ENCODE data around the gene DYSF.
"Not testable (repeated sequence)": the region's sequence is repeated elsewhere in the genome, so short reads cannot be mapped to it uniquely, and the experiment has no call there.

The DYSF gene

GRCh38 chr2:71428472-71429383, 24.6 kb upstream of the DYSF start:
- Histone ChIP-seq H3K27ac (no peak overlapping the region), H3K9me3 (no peaks in the 10 kb centered on the region), H3K36me3 (peaks cover 50% of the 10 kb centered on the region), H3K4me3 (ENCODE audit: low read depth in 1 of 2, low read length in 1 of 2) (no peak overlapping the region), H3K27me3 (no peaks in the 10 kb centered on the region), H3K4me1 (ENCODE audit: control insufficient read depth in 1 of 2, insufficient read depth in 1 of 2, low read depth in 1 of 2, low read length in 1 of 2) (peaks cover 33 to 41% of the 10 kb centered on the region in 2 experiments)
- TF ChIP-seq, protein P1, sequence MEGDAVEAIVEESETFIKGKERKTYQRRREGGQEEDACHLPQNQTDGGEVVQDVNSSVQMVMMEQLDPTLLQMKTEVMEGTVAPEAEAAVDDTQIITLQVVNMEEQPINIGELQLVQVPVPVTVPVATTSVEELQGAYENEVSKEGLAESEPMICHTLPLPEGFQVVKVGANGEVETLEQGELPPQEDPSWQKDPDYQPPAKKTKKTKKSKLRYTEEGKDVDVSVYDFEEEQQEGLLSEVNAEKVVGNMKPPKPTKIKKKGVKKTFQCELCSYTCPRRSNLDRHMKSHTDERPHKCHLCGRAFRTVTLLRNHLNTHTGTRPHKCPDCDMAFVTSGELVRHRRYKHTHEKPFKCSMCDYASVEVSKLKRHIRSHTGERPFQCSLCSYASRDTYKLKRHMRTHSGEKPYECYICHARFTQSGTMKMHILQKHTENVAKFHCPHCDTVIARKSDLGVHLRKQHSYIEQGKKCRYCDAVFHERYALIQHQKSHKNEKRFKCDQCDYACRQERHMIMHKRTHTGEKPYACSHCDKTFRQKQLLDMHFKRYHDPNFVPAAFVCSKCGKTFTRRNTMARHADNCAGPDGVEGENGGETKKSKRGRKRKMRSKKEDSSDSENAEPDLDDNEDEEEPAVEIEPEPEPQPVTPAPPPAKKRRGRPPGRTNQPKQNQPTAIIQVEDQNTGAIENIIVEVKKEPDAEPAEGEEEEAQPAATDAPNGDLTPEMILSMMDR (IDR thresholded peaks at IDR 0.05): no peak

DNA sequence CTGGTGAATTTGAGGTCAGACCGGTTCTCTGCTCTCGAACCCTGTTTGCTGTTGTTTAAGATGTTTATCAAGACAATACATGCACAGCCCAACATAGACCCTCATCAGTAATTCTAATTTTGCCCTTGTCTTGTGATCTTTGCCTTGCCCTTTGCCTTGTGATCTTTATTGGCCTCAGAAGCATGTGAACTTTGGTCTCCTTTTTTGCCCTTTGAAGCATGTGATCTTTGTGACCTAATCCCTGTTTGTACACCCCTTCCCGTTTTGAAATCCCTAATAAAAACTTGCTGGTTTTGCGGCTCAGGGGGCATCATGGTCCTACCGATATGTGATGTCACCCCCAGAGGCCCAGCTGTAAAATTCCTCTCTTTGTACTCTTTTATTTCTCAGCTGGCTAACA, 8.2 kb upstream of the DYSF start:
- not testable (repeated sequence) for H3K27me3 ChIP-seq; H3K36me3 ChIP-seq; H3K4me3 ChIP-seq (ENCODE audit: low read depth in 1 of 2, low read length in 1 of 2); H3K9me3 ChIP-seq
- Histone ChIP-seq H3K4me1 (ENCODE audit: control insufficient read depth in 1 of 2, insufficient read depth in 1 of 2, low read depth in 1 of 2, low read length in 1 of 2) (peaks cover 62 to 69% of the 10 kb centered on the region in 2 experiments), H3K27ac (peak overlapping the region; percentile 88)

DNA sequence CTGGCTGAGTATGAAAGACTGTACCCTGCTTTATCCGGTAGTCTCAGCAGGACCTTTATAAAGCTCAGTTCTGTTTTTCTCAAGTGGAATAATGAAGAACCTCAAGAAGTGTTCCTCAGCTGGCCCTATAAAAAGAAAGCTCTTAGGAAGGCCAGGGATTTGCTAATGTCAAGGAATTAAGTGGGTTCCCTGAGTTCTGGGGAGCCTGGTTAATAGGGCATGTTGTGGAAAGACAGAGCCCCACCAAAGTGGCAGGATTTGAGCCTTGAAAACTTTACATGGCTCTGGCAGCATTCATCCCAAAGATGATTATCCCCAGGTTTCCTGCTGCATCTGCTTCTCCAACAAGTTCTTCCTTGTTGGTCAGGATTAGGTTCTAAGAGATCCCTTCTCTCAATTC, 6.9 kb upstream of the DYSF start:
- H3K4me1 ChIP-seq (ENCODE audit: control insufficient read depth in 1 of 2, insufficient read depth in 1 of 2, low read depth in 1 of 2, low read length in 1 of 2): peaks cover 70 to 82% of the 10 kb centered on the region in 2 experiments
- TF ChIP-seq, protein P1 (IDR thresholded peaks at IDR 0.05): no peak
- H3K9me3 ChIP-seq: no peaks in the 10 kb centered on the region
- H3K27ac ChIP-seq: peak overlapping the region; percentile 88
- no peaks in the 10 kb centered on the region for H3K36me3 ChIP-seq
- H3K27me3 ChIP-seq: no peaks in the 10 kb centered on the region
- no peak overlapping the region for H3K4me3 ChIP-seq (ENCODE audit: low read depth in 1 of 2, low read length in 1 of 2)

DNA sequence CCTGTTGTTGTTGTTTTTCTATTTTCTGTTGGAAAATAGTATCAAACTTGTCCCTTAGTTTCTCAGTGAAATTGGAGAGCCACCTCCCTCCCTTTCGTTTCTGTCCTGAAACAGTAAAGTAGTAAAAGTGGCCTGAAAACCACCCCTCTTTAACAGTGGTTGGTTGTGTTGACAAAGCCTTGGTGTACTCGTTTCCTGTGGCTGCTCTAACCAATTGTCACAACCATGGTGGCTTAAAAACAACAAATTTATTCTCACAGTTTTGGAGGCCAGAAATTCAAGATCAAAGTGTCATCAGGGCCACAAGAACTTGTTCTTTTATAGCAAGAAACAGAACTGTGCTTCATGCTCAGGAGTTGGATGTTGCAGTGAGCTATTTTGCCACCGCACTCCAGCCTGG, 4.0 kb upstream of the DYSF start:
- no peaks in the 10 kb centered on the region for H3K27me3 ChIP-seq
- peaks cover 84 to 88% of the 10 kb centered on the region in 2 experiments for H3K4me1 ChIP-seq (ENCODE audit: control insufficient read depth in 1 of 2, insufficient read depth in 1 of 2, low read depth in 1 of 2, low read length in 1 of 2)
- peak overlapping the region; percentile 88 to 97 for H3K4me3 ChIP-seq (ENCODE audit: low read depth in 1 of 2, low read length in 1 of 2)
- no peaks in the 10 kb centered on the region for H3K9me3 ChIP-seq
- TF ChIP-seq, protein P1 (IDR thresholded peaks at IDR 0.05): no peak
- H3K36me3 ChIP-seq: no peaks in the 10 kb centered on the region
- H3K27ac ChIP-seq: peak overlapping the region; percentile 88

GRCh38 chr2:71451705-71452104, 1.7 kb upstream of the DYSF start:
- TF ChIP-seq, protein P1 (IDR thresholded peaks at IDR 0.05): no peak
- no peaks in the 10 kb centered on the region for H3K9me3 ChIP-seq
- peak overlapping the region; percentile 88 to 97 for H3K4me3 ChIP-seq (ENCODE audit: low read depth in 1 of 2, low read length in 1 of 2)
- peak overlapping the region; percentile 88 for H3K27ac ChIP-seq
- peaks cover 84 to 89% of the 10 kb centered on the region in 2 experiments for H3K4me1 ChIP-seq (ENCODE audit: control insufficient read depth in 1 of 2, insufficient read depth in 1 of 2, low read depth in 1 of 2, low read length in 1 of 2)
- H3K36me3 ChIP-seq: peaks cover 21% of the 10 kb centered on the region
- no peaks in the 10 kb centered on the region for H3K27me3 ChIP-seq

GRCh38 chr2:71452565-71452964, 796 bp upstream of the DYSF start:
- Histone ChIP-seq H3K27me3 (no peaks in the 10 kb centered on the region), H3K4me3 (ENCODE audit: low read depth in 1 of 2, low read length in 1 of 2) (peak overlapping the region; percentile 88 to 97), H3K27ac (peak overlapping the region; percentile 88), H3K4me1 (ENCODE audit: control insufficient read depth in 1 of 2, insufficient read depth in 1 of 2, low read depth in 1 of 2, low read length in 1 of 2) (peaks cover 84 to 91% of the 10 kb centered on the region in 2 experiments), H3K9me3 (no peaks in the 10 kb centered on the region), H3K36me3 (peaks cover 29% of the 10 kb centered on the region)
- TF ChIP-seq, protein P1 (IDR thresholded peaks at IDR 0.05): no peak
